Stimulated activated CD4-positive, alpha-beta T cell treated with anti-CD3 and anti-CD28 coated beads, Interleukin-15, amount 100 ng/mL, for 48 hours (primary cell): ENCODE results near the gene BLVRA.
"Not testable (repeated sequence)": the region's sequence is repeated elsewhere in the genome, so short reads cannot be mapped to it uniquely, and the experiment has no call there.

Source experiments
- DNase-seq, 2 donors: peaks; one replicate each; pipeline ENCODE4 v3.0.0-alpha.2; 2020; ENCODE audit warnings: low read depth in 2 of 2

BLVRA gene

GRCh38 chr7:43810195-43810941, 51.9 kb downstream of the BLVRA start:
- DNase-seq, result peak; percentile 18 to 23

- no peak for DNase-seq
Measured at GRCh38 chr7:43815373-43815772, 56.9 kb downstream of the BLVRA start.

- DNase-seq, result not testable (repeated sequence)
Measured at GRCh38 chr7:43816046-43816797, 57.7 kb downstream of the BLVRA start.

- DNase-seq, result not testable (repeated sequence)
Measured at GRCh38 chr7:43823425-43823824, 64.9 kb downstream of the BLVRA start.

- no peak for DNase-seq
Measured at GRCh38 chr7:43823941-43824340, 65.5 kb downstream of the BLVRA start.

GRCh38 chr7:43824513-43824912, 66.0 kb downstream of the BLVRA start:
- not testable (repeated sequence) for DNase-seq

GRCh38 chr7:43824963-43825362, 66.5 kb downstream of the BLVRA start:
- DNase-seq, result no peak

- no peak for DNase-seq
Measured at GRCh38 chr7:43825391-43825808, 66.9 kb downstream of the BLVRA start.

GRCh38 chr7:43830917-43831316, 72.4 kb downstream of the BLVRA start:
- not testable (repeated sequence) for DNase-seq

- peak in 1 of 2 donors; percentile 12 for DNase-seq
Measured at GRCh38 chr7:43834463-43835251, 76.2 kb downstream of the BLVRA start.

- DNase-seq, result no peak
Measured at GRCh38 chr7:43838201-43838658, 79.8 kb downstream of the BLVRA start.

- DNase-seq, result no peak
Measured at GRCh38 chr7:43843296-43843695, 84.8 kb downstream of the BLVRA start.

- no peak for DNase-seq
Measured at GRCh38 chr7:43844257-43844656, 85.8 kb downstream of the BLVRA start.

GRCh38 chr7:43844662-43845061, 86.2 kb downstream of the BLVRA start:
- DNase-seq, result no peak

- no peak for DNase-seq
Measured at GRCh38 chr7:43847496-43847895, 89.0 kb downstream of the BLVRA start.

- no peak for DNase-seq
Measured at GRCh38 chr7:43849047-43849446, 90.6 kb downstream of the BLVRA start.

- no peak for DNase-seq
Measured at GRCh38 chr7:43850348-43851116, 92.1 kb downstream of the BLVRA start.

GRCh38 chr7:43851805-43852204, 93.3 kb downstream of the BLVRA start:
- no peak for DNase-seq

- no peak for DNase-seq
Measured at GRCh38 chr7:43855176-43855575, 96.7 kb downstream of the BLVRA start.

GRCh38 chr7:43856316-43856715, 97.8 kb downstream of the BLVRA start:
- no peak for DNase-seq
